ENCODE results near the gene IRAK4. TPM values are rescaled to one million over a fixed set of nuclear protein-coding genes. Genes with fewer than 3 reads are reported as not detected.

IRAK4 gene
- total RNA-seq, 2 donors from 2014 or later = 17.3 to 18.6 TPM

DNA sequence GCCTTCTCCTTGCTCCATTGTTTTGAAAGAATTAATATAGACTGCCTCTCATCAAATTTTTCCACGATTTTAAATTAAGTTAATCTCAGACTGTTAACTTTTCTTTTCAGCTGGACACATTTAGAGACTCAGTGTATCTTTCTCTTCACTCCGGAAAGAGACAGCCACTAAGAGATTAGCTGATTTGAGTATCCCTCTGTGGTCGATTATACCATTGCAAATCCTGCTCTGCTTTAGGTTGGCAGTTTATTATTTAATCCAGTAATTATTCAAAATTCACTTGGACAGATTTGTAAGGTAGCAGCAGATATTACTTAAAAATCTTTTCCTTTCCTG is 48.0 kb downstream of the IRAK4 start:
- peak overlapping the region; percentile 63 to 91 for H3K9ac ChIP-seq (ENCODE audit: low read depth in 2 of 2, low read length in 2 of 2)
- H3K9me3 ChIP-seq = no peaks in the 10 kb centered on the region
- H3K27ac ChIP-seq = peak overlapping the region; percentile 96
- H3K27me3 ChIP-seq = no peaks in the 10 kb centered on the region
- no peak for DNase-seq
- no peaks in the 10 kb centered on the region for H3K4me1 ChIP-seq
- TF ChIP-seq, protein P1, sequence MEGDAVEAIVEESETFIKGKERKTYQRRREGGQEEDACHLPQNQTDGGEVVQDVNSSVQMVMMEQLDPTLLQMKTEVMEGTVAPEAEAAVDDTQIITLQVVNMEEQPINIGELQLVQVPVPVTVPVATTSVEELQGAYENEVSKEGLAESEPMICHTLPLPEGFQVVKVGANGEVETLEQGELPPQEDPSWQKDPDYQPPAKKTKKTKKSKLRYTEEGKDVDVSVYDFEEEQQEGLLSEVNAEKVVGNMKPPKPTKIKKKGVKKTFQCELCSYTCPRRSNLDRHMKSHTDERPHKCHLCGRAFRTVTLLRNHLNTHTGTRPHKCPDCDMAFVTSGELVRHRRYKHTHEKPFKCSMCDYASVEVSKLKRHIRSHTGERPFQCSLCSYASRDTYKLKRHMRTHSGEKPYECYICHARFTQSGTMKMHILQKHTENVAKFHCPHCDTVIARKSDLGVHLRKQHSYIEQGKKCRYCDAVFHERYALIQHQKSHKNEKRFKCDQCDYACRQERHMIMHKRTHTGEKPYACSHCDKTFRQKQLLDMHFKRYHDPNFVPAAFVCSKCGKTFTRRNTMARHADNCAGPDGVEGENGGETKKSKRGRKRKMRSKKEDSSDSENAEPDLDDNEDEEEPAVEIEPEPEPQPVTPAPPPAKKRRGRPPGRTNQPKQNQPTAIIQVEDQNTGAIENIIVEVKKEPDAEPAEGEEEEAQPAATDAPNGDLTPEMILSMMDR (IDR thresholded peaks at IDR 0.05) = no peak
- H3K4me3 ChIP-seq = peak overlapping the region; percentile 91
- intact Hi-C loops (cut with DNase I) = no loop called here
- no peaks in the 10 kb centered on the region for H3K36me3 ChIP-seq

DNA sequence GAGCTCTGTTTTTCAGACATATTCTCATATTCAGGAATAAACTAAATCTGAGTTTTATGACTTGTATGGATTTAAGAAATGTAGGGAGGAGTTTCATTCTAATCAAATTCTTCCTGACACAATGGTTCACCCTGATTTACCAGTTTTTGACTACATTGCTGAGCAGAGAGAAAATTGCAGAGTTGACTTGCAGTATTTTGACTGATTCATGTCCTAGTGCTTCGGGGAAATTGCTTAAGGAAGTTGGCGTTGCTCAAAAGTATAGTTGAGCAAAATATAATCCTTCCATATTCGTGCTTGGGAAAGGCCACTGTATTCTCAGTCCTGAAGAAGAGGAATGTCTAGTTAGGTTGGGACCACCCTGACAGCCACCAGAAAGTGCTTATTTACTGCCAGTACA is 48.6 kb downstream of the IRAK4 start:
- Histone ChIP-seq H3K36me3 (no peaks in the 10 kb centered on the region), H3K9me3 (no peaks in the 10 kb centered on the region), H3K9ac (ENCODE audit: low read depth in 2 of 2, low read length in 2 of 2) (no peak overlapping the region), H3K4me1 (no peaks in the 10 kb centered on the region), H3K4me3 (no peak overlapping the region), H3K27ac (no peak overlapping the region), H3K27me3 (no peaks in the 10 kb centered on the region)
- TF ChIP-seq, protein P1 (IDR thresholded peaks at IDR 0.05) = no peak
- no peak for DNase-seq
- intact Hi-C loops (cut with DNase I) = no loop called here

DNA sequence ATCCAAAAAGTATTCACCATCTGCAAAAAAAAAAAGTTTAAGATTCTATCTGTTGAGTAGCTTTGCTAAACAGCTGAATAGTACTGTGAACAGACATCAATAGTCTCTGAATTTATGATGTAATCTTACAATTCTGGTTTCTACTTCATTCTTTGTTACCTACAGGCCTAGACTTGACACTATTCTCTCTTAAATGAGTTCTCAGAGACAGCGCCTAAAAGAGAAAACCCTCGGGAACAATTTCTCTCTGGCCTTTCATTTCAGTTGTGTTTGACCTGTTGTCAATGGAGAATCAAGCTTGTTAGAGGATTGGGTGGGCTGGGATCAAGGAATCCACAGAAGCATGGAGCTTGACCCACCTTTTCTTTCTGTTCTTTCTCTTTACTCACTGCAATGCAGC is 53.3 kb downstream of the IRAK4 start:
- Histone ChIP-seq H3K9ac (ENCODE audit: low read depth in 2 of 2, low read length in 2 of 2) (no peak overlapping the region), H3K9me3 (no peaks in the 10 kb centered on the region), H3K36me3 (no peaks in the 10 kb centered on the region), H3K27ac (no peak overlapping the region), H3K4me3 (no peak overlapping the region), H3K4me1 (no peaks in the 10 kb centered on the region), H3K27me3 (no peaks in the 10 kb centered on the region)
- DNase-seq = no peak
- intact Hi-C loops (cut with DNase I) = no loop called here
- TF ChIP-seq, protein P1 (IDR thresholded peaks at IDR 0.05) = no peak

- intact Hi-C loops (cut with DNase I) = no loop called here
- Histone ChIP-seq H3K4me1 (no peaks in the 10 kb centered on the region), H3K4me3 (no peak overlapping the region), H3K9ac (ENCODE audit: low read depth in 2 of 2, low read length in 2 of 2) (no peak overlapping the region), H3K27me3 (no peaks in the 10 kb centered on the region), H3K36me3 (no peaks in the 10 kb centered on the region), H3K27ac (no peak overlapping the region), H3K9me3 (no peaks in the 10 kb centered on the region)
- TF ChIP-seq, protein P1 (IDR thresholded peaks at IDR 0.05) = no peak
- no peak for DNase-seq
Observed at GRCh38 chr12:43812926-43813325, 54.2 kb downstream of the IRAK4 start.

DNA sequence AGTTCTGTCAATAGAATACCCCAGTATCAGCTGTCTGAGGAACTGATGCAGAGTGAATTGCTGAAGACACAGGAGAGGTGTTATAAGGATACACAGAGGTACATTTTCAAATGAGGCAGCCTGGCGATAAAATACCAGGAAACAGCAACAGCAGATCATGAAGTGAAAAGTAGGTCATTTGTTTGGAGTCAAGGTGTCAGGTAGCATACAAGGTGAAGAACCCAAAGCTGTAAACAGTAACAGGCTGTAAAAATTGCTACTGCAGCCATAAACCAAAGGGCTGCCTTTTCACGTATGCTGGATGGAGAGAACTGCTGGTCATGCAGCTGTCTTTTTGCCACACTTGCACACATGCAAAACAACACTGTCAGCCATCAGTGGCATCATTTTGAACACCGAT is 56.7 kb downstream of the IRAK4 start:
- intact Hi-C loops (cut with DNase I) = no loop called here
- TF ChIP-seq, protein P1 (IDR thresholded peaks at IDR 0.05) = no peak
- Histone ChIP-seq H3K27me3 (no peaks in the 10 kb centered on the region), H3K4me3 (no peak overlapping the region), H3K4me1 (no peaks in the 10 kb centered on the region), H3K27ac (no peak overlapping the region), H3K9ac (ENCODE audit: low read depth in 2 of 2, low read length in 2 of 2) (no peak overlapping the region), H3K9me3 (no peaks in the 10 kb centered on the region), H3K36me3 (no peaks in the 10 kb centered on the region)
- DNase-seq = peak; percentile 19

- H3K4me1 ChIP-seq = no peaks in the 10 kb centered on the region
- no peak overlapping the region for H3K27ac ChIP-seq
- intact Hi-C loops (cut with DNase I) = no loop called here
- no peak for DNase-seq
- no peak overlapping the region for H3K4me3 ChIP-seq
- TF ChIP-seq, protein P1 (IDR thresholded peaks at IDR 0.05) = no peak
- H3K9me3 ChIP-seq = no peaks in the 10 kb centered on the region
- H3K27me3 ChIP-seq = no peaks in the 10 kb centered on the region
- no peak overlapping the region for H3K9ac ChIP-seq (ENCODE audit: low read depth in 2 of 2, low read length in 2 of 2)
- H3K36me3 ChIP-seq = no peaks in the 10 kb centered on the region
Observed at GRCh38 chr12:43816168-43816567, 57.4 kb downstream of the IRAK4 start.
